GM06990 (cell line): ENCODE results near the gene ARMC7.

Experiments used
- DNase-seq: peaks from one replicate; pipeline ENCODE4 v3.0.0-alpha.2; 2011; ENCODE audit not compliant: insufficient read length; ENCODE audit errors: extremely low read depth
- H3K27me3 ChIP-seq: replicated peaks from 2 replicates; pipeline ENCODE4 v1.6.0; 2011; ENCODE audit warnings: low read length; ENCODE audit not compliant: control insufficient read depth, insufficient read depth
- H3K36me3 ChIP-seq: 2 replicates; pipeline ENCODE4 v1.5.1; 2011; ENCODE audit warnings: low read length; ENCODE audit not compliant: control insufficient read depth, insufficient read depth
- H3K4me3 ChIP-seq: replicated peaks from 2 replicates; pipeline ENCODE4 v1.5.1; 2011; ENCODE audit warnings: low read depth, mild to moderate bottlenecking, control low read depth, low read length
- CTCF ChIP-seq: IDR thresholded peaks from 2 replicates; pipeline ENCODE4 v1.5.1; 2011; ENCODE audit warnings: low read length, control low read depth, mild to moderate bottlenecking, inconsistent platforms; ENCODE audit not compliant: insufficient read depth, poor library complexity, severe bottlenecking

ARMC7 gene

GRCh38 chr17:75081611-75082540, 27.9 kb upstream of the ARMC7 start:
- H3K36me3 ChIP-seq: no peaks in the 10 kb centered on the region
- no peak for DNase-seq
- no peaks in the 10 kb centered on the region for H3K27me3 ChIP-seq
- no peak for TF ChIP-seq CTCF
- no peak overlapping the region for H3K4me3 ChIP-seq

- no peak for TF ChIP-seq CTCF
- Histone ChIP-seq H3K4me3 (no peak overlapping the region), H3K36me3 (no peaks in the 10 kb centered on the region), H3K27me3 (no peaks in the 10 kb centered on the region)
- no peak for DNase-seq
Measured at GRCh38 chr17:75082683-75083082, 27.1 kb upstream of the ARMC7 start.

GRCh38 chr17:75084039-75084660, 25.6 kb upstream of the ARMC7 start:
- no peak for TF ChIP-seq CTCF
- H3K36me3 ChIP-seq: no peaks in the 10 kb centered on the region
- no peak overlapping the region for H3K4me3 ChIP-seq
- H3K27me3 ChIP-seq: no peaks in the 10 kb centered on the region; the same call in 1 of the 2 replicates
- no peak for DNase-seq

- H3K36me3 ChIP-seq: no peaks in the 10 kb centered on the region
- no peak for TF ChIP-seq CTCF
- H3K27me3 ChIP-seq: no peaks in the 10 kb centered on the region; the same call in 1 of the 2 replicates
- no peak for DNase-seq
- H3K4me3 ChIP-seq: no peak overlapping the region
Measured at GRCh38 chr17:75086496-75087181, 23.1 kb upstream of the ARMC7 start.

GRCh38 chr17:75087182-75087557, 22.6 kb upstream of the ARMC7 start:
- no peaks in the 10 kb centered on the region; the same call in 1 of the 2 replicates for H3K27me3 ChIP-seq

More at GRCh38 chr17:75087182-75087557, 22.6 kb upstream of the ARMC7 start:
- Histone ChIP-seq H3K36me3 (no peaks in the 10 kb centered on the region), H3K4me3 (peak overlapping the region; percentile 25)
- DNase-seq: no peak
- TF ChIP-seq CTCF: no peak
